Measurements from ENCODE around the gene EP400. TPM values are rescaled to one million over a fixed set of nuclear protein-coding genes. Genes with fewer than 3 reads are reported as not detected.

Gene EP400
- total RNA-seq, 1 donor from 2014 or later, result 35.9 TPM

DNA sequence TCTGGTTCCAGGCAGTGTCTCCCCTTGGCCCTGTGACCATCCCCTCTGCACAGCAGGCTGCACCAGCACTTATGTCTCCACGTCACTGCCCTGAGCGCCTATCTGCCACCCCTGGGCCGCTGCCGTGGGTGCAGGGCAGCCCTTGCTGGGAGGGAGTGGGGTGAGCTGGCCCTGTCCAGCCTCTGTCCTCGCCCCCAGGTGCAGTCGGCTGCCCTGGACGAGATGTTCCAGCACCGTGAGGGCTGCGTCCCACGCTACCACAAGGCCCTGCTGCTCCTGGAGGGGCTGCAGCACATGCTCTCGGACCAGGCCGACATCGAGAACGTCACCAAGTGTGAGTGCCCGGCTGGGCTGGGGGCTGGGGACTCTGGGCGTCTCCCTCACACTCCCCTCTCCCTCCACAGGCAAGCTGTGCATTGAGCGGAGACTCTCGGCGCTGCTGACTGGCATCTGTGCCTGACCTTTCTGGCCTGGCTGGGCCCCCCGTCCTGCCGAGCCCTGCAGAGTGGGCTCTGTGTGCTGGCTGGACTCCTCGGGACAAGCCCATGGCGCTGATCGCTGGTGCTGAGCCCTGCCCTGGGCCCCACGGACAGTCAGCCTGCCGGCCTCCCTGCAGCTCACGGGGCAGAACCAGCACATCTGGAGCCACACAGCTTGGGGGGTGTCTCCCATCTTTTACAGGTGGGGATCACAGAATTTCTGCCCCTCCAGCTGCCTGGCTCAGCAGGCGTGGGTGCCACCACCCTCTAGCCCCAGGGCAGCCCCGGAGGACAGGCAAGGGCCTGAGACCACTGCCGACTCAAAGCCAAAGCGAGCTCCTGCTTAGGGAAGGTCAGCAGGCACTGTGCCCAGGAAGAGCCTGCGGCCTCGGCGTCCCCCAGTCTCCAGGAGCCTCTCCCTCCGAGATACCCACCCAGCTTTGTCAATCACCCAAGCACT lies 28.6 kb upstream of the EP400 start:
- Mint-ChIP-seq H3K27ac (ENCODE audit: unreplicated experiment) (no peak overlapping the region), H3K4me3 (ENCODE audit: unreplicated experiment) (no peak overlapping the region), H3K4me1 (ENCODE audit: low read depth) (peaks cover 11% of the 10 kb centered on the region), H3K36me3 (ENCODE audit: low read depth) (peaks cover 5% of the 10 kb centered on the region), H3K27me3 (ENCODE audit: low read depth) (no peaks in the 10 kb centered on the region), H3K9me3 (ENCODE audit: low read depth) (no peaks in the 10 kb centered on the region)
- TF ChIP-seq, protein P1, sequence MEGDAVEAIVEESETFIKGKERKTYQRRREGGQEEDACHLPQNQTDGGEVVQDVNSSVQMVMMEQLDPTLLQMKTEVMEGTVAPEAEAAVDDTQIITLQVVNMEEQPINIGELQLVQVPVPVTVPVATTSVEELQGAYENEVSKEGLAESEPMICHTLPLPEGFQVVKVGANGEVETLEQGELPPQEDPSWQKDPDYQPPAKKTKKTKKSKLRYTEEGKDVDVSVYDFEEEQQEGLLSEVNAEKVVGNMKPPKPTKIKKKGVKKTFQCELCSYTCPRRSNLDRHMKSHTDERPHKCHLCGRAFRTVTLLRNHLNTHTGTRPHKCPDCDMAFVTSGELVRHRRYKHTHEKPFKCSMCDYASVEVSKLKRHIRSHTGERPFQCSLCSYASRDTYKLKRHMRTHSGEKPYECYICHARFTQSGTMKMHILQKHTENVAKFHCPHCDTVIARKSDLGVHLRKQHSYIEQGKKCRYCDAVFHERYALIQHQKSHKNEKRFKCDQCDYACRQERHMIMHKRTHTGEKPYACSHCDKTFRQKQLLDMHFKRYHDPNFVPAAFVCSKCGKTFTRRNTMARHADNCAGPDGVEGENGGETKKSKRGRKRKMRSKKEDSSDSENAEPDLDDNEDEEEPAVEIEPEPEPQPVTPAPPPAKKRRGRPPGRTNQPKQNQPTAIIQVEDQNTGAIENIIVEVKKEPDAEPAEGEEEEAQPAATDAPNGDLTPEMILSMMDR (IDR thresholded peaks at IDR 0.05), result no peak
- DNase-seq (ENCODE audit: low spot score), result no peak

DNA sequence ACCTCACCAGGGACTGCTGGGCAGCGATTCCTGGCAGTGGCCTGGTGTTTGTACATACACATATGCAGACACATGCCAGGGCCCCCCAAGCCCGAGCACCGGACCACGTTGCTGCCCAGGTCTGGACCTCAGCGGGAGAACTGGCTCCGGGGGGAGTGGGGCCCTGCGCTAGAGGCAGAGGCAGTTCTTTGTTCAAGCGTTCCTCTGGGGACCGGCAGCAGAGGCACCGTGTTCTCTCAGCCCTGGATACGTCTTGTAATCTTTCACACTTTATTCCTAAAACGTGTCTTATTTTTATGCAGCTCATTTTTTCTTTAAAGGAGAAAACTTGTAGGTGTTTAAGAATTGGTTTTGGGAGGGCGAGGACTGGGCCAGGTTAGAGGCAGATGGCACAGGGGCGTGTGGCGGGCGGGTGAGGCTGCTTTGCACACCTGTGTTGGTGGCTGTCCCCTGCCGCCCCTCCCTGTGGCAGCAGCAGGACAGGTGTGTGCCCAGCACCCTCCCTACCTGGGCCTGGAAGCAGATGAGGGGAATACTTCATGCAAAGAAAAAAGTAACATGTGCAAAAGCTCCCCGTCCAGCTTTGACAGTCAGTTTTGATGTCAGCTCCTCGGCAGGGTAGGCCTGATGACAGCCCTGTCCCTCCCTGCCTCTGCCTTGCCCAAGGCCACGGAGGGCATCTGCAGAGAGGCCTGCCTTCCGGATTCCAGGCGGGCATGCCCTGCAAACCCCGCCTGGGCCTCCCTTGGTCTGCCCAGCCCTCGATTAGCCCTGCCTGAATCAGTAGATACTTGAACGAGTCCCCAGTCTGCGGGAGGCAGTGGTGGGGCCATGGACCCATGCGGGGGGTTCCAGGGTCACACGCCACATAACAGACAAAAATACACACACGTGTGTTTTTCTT lies 27.6 kb upstream of the EP400 start:
- Mint-ChIP-seq H3K4me3 (ENCODE audit: unreplicated experiment) (no peak overlapping the region), H3K4me1 (ENCODE audit: low read depth) (peaks cover 11% of the 10 kb centered on the region), H3K27me3 (ENCODE audit: low read depth) (no peaks in the 10 kb centered on the region), H3K27ac (ENCODE audit: unreplicated experiment) (no peak overlapping the region), H3K36me3 (ENCODE audit: low read depth) (peaks cover 5% of the 10 kb centered on the region), H3K9me3 (ENCODE audit: low read depth) (no peaks in the 10 kb centered on the region)
- no peak for DNase-seq (ENCODE audit: low spot score)
- TF ChIP-seq, protein P1 (IDR thresholded peaks at IDR 0.05), result no peak

DNA sequence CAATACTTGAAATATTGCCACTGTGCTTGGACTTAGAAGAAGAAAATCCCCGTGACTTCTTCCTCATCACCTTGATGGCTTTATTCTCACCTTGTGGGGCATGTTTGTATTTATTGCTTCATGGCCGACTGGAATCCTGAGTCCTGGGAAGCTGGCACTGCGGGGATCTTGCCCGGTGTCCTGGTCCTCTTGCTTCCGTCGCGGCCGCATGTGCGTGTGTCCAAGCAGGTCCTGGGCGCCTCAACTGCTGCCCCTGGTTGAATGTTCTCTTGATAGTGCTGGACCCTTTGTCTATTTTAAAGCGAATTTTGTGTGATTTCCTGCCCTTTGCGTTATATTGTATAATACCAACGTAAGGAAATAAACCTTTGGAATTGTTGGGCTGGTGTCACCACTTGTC lies 27.0 kb upstream of the EP400 start:
- H3K27ac Mint-ChIP-seq (ENCODE audit: unreplicated experiment), result no peak overlapping the region
- H3K4me3 Mint-ChIP-seq (ENCODE audit: unreplicated experiment), result no peak overlapping the region
- H3K4me1 Mint-ChIP-seq (ENCODE audit: low read depth), result peaks cover 12% of the 10 kb centered on the region
- TF ChIP-seq, protein P1 (IDR thresholded peaks at IDR 0.05), result no peak
- H3K36me3 Mint-ChIP-seq (ENCODE audit: low read depth), result peaks cover 5% of the 10 kb centered on the region
- H3K9me3 Mint-ChIP-seq (ENCODE audit: low read depth), result no peaks in the 10 kb centered on the region
- no peaks in the 10 kb centered on the region for H3K27me3 Mint-ChIP-seq (ENCODE audit: low read depth)
- DNase-seq (ENCODE audit: low spot score), result no peak

DNA sequence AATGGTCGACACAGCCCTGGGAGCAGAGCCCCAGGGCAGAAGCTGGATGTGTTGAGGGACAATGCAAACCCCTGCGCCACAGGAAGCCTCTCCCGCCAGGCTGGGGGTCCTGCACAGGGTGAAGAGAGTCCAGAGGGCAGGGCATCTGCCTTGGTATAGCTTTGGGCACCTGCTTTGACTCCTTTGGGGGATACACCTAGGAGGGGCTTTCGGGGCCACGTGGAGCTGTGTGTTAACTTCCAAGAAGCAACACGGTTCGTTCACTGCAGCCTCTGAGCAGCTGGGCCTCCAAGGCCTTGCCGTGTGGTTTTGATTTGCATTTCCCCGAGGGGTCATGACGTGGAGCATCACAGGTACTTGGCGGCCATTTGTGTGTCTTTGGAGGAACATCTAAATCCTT lies 26.5 kb upstream of the EP400 start:
- H3K27me3 Mint-ChIP-seq (ENCODE audit: low read depth), result no peaks in the 10 kb centered on the region
- TF ChIP-seq, protein P1 (IDR thresholded peaks at IDR 0.05), result no peak
- DNase-seq (ENCODE audit: low spot score), result no peak
- H3K9me3 Mint-ChIP-seq (ENCODE audit: low read depth), result no peaks in the 10 kb centered on the region
- H3K4me3 Mint-ChIP-seq (ENCODE audit: unreplicated experiment), result no peak overlapping the region
- H3K4me1 Mint-ChIP-seq (ENCODE audit: low read depth), result peaks cover 16% of the 10 kb centered on the region
- peaks cover 5% of the 10 kb centered on the region for H3K36me3 Mint-ChIP-seq (ENCODE audit: low read depth)
- H3K27ac Mint-ChIP-seq (ENCODE audit: unreplicated experiment), result no peak overlapping the region

Data from chondrocyte (in vitro differentiated cells).